HG02840 (cell line): ENCODE measurements around the gene HOXD9.

Source experiments
- ATAC-seq: cut with Tn5 transposase; IDR thresholded peaks from one replicate; pipeline ENCODE4 v1.9.1; 2021; ENCODE audit warnings: mild to moderate bottlenecking, moderate library complexity, moderate number of reproducible peaks; ENCODE audit not compliant: unreplicated experiment, low FRiP score

The HOXD9 gene

GRCh38 chr2:176122052-176122682, 352 bp upstream of the HOXD9 start:
- no peak for ATAC-seq

- ATAC-seq = no peak
Measured at GRCh38 chr2:176123411-176124109, 1.0 kb downstream of the HOXD9 start.

- no peak for ATAC-seq
Measured at GRCh38 chr2:176124110-176124946, 1.8 kb downstream of the HOXD9 start.

DNA sequence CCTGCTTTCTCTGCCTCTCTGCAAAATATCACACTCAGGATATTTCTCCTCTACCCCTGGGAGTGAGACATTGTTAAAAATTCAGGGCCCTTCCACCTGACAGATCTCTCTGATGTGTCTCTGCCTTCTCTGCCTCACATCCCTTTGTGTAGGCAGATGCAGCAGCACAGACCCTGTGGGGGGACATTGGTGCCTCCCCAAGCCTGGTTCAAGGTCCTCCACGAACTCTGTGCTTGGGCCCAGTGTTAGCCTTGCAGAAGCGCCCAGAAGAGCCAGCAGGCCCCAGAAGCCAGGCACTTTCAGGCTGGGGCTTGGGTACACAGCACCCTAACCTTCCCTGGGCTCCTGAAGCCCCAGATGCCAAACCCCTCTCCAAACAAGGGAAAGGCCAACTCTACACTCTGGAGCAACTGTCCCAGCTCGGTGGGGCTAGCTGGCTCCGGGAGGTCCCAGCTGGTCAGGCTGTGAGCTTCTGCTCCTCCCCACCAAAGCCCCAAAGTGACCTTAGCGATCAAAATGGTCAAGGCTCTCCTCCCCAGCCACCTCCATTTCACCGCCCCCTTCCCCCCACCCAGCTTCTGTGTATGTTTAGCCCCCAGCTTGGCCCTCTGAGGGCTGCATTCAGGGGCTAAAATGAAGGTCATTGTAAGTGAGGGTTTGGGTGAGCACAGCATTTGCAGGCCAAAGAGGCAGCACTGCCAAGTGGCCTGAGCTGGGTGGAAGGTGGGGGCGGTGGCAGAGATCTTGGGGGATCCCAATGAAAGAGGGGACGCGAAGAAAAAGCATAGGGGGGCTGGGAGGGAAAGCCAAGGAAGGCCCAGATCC, 2.6 kb downstream of the HOXD9 start:
- ATAC-seq = no peak

DNA sequence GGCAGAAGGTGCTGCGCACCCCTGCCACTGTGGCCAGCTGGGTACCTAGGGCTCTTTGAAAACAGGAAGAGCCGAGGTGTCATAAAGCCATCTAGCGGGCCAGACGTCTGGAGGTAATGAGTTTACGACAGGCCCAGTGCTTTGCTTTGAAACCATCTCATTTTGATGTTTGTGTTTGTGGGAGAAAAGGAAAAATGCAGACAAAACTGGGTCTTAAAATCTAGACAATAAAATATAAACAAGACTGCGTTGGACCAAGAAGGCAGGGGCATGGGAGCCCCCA, 3.2 kb downstream of the HOXD9 start:
- ATAC-seq = no peak

DNA sequence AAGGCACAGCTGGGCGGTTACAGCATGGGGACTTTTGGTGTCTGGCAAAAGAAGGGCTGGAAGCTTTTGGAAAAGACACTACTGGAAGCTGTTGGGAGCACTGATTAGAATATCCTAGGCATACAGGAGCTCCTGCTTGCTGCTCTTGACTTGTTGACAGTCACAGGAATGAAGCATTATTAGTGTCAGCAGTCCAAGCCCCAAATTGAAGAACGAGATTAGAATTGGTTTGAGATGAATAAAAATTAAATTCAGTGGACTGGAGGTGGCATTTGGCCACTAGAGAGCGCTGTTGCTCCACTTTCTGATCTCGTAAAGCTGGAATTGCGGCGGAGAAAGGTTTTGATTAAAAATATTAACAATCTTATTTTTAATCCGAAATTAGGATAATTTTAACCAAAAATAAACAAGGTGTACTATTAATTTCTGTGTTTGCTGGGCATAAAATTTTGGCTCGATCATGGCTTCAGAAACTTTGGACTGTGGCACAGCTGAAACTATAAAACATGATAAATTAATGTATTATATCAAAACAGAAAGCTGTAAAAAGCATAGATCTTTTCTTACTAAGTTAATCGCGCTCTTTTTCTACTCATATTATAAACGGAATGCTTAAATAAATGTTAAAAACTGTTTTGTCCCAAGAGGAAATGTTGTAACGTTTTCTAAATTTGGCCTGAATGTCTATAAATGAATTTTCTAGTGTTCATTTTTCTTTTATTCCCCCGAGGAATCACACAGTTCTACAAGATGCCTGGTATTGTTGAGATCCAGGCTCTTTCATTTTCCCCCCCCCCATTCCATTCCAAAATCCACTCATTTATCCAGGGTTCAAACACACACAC, 4.6 kb downstream of the HOXD9 start:
- no peak for ATAC-seq

- ATAC-seq = no peak
Measured at GRCh38 chr2:176127774-176128072, 5.2 kb downstream of the HOXD9 start.

DNA sequence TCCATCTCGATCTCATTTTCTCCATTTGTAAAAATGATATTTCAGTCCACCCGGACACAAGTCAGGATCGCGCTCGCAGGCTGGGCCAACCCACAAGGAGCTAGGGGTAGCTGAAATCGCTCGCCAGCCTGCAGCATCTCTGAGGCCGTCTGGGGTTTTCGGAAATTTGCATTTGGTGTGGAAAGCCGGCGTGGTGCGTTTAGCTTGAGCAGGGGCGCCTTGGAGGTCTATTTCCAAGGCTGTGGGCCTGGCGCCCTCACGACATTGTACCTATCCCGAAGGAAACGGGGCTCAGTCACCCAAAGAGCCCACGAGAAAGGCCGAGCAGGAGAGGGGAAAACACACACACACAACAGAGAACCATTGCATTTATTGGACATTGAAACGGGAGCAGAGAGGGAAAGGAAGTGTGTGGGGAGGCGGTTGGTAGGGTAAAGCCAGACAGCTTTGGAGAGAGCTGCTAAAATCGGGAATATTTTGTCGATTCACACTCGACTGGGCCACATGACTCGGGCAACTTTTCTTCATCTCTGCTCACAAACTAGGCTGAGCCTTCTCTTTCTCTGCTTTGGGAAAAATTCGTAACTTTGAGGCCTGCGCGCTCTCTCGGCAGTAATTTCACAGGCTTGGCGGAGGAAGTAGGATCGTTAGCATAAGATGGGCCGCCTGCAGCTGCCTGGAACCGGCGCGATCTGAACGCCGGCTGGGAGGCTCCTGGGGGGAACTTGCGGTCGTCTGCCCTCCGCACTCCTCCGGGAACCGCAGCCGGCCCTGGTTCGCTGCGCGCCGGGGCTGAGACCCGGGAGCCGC, 5.9 kb downstream of the HOXD9 start:
- ATAC-seq = no peak

GRCh38 chr2:176128982-176129796, 6.7 kb downstream of the HOXD9 start, which contains the start of gene HOXD8:
HOXD8 (plus strand) TSS chr2:176129705; CDS start chr2:176130367, 662 bp downstream.
- no peak for ATAC-seq

DNA sequence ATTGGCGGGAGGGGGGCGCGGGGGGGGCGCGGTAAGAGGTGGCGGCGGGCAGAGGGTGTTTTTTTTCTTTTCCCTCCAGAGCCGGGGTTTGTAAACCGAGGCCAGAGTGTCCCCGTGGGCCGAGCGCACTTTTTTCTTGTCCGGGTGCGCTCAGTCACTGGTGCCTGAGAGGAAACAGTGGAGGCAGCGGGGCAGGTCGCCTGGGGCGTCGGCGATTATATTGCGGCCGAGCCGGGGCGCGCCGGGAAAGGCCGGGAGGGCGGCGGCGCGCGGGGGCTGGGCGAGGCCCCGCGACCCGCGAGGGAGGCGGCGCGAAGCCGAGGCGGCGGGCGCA, 7.3 kb downstream of the HOXD9 start:
- no peak for ATAC-seq

DNA sequence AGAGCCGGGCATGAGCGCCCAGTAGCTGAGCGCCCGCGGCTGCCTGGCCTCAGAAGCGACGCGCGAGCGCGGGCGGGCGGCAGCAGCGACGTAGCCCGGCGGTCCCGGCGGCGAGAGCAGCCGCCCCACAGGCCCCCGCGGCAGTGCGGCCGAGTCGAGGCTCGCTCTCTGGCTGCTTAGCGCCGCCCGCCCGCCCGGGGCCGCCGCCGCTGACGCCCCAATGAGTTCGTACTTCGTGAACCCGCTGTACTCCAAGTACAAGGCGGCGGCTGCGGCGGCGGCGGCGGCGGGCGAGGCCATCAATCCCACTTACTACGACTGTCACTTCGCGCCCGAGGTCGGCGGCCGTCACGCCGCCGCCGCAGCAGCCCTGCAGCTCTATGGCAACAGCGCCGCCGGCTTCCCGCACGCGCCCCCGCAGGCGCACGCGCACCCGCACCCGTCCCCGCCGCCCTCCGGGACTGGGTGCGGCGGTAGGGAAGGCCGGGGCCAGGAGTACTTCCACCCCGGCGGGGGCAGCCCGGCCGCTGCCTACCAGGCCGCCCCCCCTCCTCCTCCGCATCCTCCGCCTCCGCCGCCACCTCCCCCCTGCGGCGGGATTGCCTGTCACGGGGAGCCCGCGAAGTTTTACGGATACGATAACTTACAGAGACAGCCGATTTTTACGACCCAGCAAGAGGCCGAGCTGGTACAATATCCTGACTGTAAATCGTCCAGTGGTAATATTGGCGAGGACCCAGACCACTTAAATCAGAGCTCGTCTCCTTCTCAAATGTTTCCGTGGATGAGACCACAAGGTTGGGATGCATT, 7.8 kb downstream of the HOXD9 start:
- ATAC-seq = no peak

- no peak for ATAC-seq
Measured at GRCh38 chr2:176130957-176131847, 8.7 kb downstream of the HOXD9 start.

GRCh38 chr2:176131848-176132158, 9.3 kb downstream of the HOXD9 start:
- no peak for ATAC-seq

- no peak for ATAC-seq
Measured at GRCh38 chr2:176132205-176133171, 10.0 kb downstream of the HOXD9 start.

DNA sequence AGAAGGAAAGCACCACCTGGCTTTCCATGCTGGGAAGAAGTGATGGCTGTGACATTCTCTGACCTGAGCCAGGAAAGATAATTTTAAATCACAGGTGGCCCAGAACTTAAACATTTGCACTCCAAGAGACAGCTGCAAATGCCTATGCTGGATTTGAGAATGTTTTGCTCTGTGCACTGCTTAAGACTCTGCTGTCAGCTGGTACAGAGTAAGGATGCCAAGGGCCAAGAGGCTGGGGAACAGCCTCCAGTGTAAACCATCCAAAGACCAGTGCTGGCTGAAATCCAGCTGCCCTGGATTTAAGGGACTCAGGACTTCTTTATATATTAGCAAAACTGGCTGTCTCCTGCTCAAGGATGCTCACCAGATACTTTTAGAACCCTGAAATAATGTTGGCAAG, 10.9 kb downstream of the HOXD9 start:
- no peak for ATAC-seq

DNA sequence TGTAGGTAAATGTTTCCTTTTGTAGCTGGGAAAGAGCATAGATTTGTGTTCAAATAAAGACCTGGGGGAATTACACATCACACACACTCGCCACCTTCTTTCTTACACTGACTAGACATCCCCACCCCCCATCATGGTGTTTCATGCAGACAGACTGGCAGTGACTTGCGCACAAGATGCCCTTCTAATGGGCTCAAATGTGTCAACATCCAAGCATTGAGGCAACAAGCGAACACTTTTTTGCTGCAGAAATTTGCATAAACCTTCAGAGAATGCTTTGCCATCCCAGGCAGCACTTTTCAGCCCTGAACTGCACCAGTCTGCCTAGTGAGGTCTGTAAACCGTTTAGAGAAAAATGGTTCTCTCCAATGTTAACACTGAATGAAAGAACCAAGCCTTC, 11.5 kb downstream of the HOXD9 start:
- ATAC-seq = no peak
